WI38 (cell line): ENCODE data around the gene EFHD2.

Source experiments
- H3K4me3 ChIP-seq: 2 replicates; pipeline ENCODE4 v1.5.1; 2011; ENCODE audit warnings: low read depth, mild to moderate bottlenecking, control low read depth, low read length
- CTCF ChIP-seq: IDR thresholded peaks from 2 replicates; pipeline ENCODE4 v1.5.1; 2012; ENCODE audit warnings: low read depth, mild to moderate bottlenecking, control low read depth, low read length

Gene EFHD2

DNA sequence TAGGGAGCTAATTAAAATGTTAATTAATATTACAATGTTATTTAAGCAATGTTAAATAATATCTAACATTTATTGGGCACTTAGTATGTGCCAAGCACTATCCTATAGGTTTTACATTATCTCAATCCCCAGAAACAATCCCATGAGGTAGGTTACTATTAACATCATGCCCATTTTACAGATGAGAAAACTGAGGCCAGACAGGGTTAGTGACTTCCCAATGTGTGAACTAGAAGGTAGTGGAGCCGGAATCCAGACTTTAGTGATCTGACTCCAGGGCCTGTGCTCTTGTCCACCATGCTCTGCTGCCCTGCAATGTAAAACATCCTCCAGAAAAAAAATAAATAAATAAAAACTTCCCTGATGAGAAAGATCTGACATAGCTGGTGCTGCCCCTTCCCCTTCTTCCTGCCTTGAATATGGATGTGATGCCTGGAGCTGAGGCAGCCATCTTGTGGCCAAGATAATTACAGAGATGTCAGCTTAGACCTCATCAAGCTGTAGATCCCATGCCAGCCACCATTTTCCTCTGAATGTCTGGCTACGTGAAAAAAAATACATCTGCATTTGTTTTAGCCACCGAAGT lies 39.3 kb downstream of the EFHD2 start:
- no peak for TF ChIP-seq CTCF
- H3K4me3 ChIP-seq, result no peak overlapping the region

DNA sequence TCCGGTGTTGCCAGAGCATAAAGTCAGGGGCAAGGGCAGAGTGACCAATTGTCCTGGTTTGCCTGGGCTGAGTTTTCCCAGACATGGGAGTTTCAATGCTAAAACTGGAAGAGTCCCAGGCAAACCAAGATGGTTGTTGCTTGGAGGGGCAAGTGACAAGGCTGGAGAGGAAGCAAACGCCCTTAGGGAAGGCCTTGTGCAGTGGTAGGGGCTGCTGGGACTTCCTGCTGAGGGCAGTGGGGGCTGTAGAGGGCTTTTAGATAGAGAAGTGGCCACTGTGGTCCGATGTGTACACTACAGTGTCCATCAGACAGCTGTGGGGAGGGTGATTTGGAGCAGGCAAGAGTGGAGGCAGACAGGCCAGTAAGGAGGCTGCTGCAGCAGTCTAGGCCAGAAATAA lies 39.9 kb downstream of the EFHD2 start:
- no peak for TF ChIP-seq CTCF
- H3K4me3 ChIP-seq, result no peak overlapping the region

GRCh38 chr1:15451014-15451722 lies 41.5 kb downstream of the EFHD2 start:
- no peak overlapping the region for H3K4me3 ChIP-seq
- no peak for TF ChIP-seq CTCF

DNA sequence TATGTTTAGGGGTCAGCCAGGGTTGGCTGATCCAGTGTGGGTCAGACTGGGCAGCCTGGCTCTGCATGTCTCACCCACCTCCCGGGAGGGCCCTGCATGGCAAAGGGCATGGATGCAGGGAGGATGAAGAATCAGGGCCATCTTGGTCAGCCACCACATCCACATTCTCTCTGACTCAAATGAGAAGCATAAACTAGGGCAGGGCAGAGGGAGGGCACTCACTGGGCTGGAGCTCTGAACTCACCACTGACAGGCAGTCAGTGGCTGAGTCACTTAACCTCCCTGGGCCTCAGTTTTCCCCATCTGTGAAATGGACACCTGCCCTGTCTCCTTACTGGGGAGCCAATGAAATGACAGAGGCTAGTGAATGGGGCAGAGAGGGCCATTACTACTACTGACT lies 42.5 kb downstream of the EFHD2 start:
- H3K4me3 ChIP-seq, result no peak overlapping the region
- no peak for TF ChIP-seq CTCF

GRCh38 chr1:15452866-15453571 lies 43.3 kb downstream of the EFHD2 start:
- no peak overlapping the region for H3K4me3 ChIP-seq
- TF ChIP-seq CTCF, result no peak

GRCh38 chr1:15453734-15454133 lies 44.0 kb downstream of the EFHD2 start:
- H3K4me3 ChIP-seq, result no peak overlapping the region
- TF ChIP-seq CTCF, result no peak

DNA sequence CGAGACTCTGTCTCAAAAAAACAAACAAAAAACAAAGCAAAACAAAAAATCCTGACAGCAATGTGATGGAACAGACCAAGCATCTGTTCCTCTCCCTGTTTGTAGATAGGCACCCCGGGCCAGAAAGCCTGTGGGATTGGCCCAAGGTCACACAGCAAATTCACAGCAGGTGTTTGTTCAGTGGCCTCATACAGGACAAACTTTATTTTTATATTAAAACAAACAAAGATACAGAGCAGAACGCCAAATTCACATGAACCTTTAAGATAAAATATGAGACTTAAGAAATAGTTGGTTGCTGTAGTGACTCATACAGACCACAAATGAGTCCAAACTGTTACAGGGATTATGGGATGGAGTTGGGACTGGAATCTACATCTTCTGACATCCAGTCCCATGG lies 44.6 kb downstream of the EFHD2 start:
- TF ChIP-seq CTCF, result no peak
- no peak overlapping the region for H3K4me3 ChIP-seq
